Calu3 (cell line): ENCODE data around the gene SIGLECL1. TPM values are rescaled to one million over a fixed set of nuclear protein-coding genes. Genes with fewer than 3 reads are reported as not detected.
A peak's percentile ranks its signal among the peaks of the same experiment; 100 is the strongest.

Experiments used
- BruUV-seq: library from RNA; stranded (reverse); fragments of 400-500 nt; replicated peaks from 2 replicates; lab custom pipeline; 2021; lab: Mats Ljungman, UMichigan
- CTCF ChIA-PET: fragments of 300-600 bp; sonication (Branson Sonifier 250); formaldehyde crosslinking; loops from one replicate; lab custom pipeline; 2022; ENCODE audit warnings: antibody characterized with exemption; lab: Charles Lee
- DNase-seq: peaks from one replicate; pipeline ENCODE4 v3.0.0; 2022
- H3K27ac Mint-ChIP-seq: one replicate; pipeline ENCODE4 v1.8.0; 2022; ENCODE audit warnings: mixed read lengths; ENCODE audit not compliant: unreplicated experiment
- H3K27me3 Mint-ChIP-seq: one replicate; pipeline ENCODE4 v1.8.0; 2022; ENCODE audit warnings: mixed read lengths; ENCODE audit not compliant: unreplicated experiment
- H3K36me3 Mint-ChIP-seq: one replicate; pipeline ENCODE4 v1.8.0; 2022; ENCODE audit warnings: mild to moderate bottlenecking, moderate library complexity, mixed read lengths; ENCODE audit not compliant: insufficient read depth, unreplicated experiment
- H3K4me1 Mint-ChIP-seq: one replicate; pipeline ENCODE4 v1.8.0; 2022; ENCODE audit warnings: mild to moderate bottlenecking, low read depth, mixed read lengths; ENCODE audit not compliant: unreplicated experiment
- H3K4me3 Mint-ChIP-seq: one replicate; pipeline ENCODE4 v1.8.0; 2022; ENCODE audit warnings: mild to moderate bottlenecking, low read depth, moderate library complexity, mixed read lengths; ENCODE audit not compliant: unreplicated experiment
- H3K9me3 Mint-ChIP-seq: one replicate; pipeline ENCODE4 v1.8.0; 2022; ENCODE audit warnings: low read depth, mixed read lengths; ENCODE audit not compliant: unreplicated experiment
- intact Hi-C: fragments of 100-400 bp; cut with micrococcal nuclease; formaldehyde crosslinking; loops from one replicate; pipeline ENCODE4 v1.10.0; 2022; ENCODE audit not compliant: unreplicated experiment
- total RNA-seq: library from RNA; stranded (reverse); gene quantifications from 2 replicates; pipeline ENCODE4 v1.2.3, GENCODE V29; 2022
- TF ChIP-seq, protein P1 (sequence below): fragments of 200-600 bp; IDR thresholded peaks from one replicate; pipeline ENCODE4 v1.8.0; 2022; ENCODE audit warnings: antibody characterized with exemption; ENCODE audit not compliant: unreplicated experiment

Gene SIGLECL1
- total RNA-seq, 1 experiment from 2014 or later, result not detected

DNA sequence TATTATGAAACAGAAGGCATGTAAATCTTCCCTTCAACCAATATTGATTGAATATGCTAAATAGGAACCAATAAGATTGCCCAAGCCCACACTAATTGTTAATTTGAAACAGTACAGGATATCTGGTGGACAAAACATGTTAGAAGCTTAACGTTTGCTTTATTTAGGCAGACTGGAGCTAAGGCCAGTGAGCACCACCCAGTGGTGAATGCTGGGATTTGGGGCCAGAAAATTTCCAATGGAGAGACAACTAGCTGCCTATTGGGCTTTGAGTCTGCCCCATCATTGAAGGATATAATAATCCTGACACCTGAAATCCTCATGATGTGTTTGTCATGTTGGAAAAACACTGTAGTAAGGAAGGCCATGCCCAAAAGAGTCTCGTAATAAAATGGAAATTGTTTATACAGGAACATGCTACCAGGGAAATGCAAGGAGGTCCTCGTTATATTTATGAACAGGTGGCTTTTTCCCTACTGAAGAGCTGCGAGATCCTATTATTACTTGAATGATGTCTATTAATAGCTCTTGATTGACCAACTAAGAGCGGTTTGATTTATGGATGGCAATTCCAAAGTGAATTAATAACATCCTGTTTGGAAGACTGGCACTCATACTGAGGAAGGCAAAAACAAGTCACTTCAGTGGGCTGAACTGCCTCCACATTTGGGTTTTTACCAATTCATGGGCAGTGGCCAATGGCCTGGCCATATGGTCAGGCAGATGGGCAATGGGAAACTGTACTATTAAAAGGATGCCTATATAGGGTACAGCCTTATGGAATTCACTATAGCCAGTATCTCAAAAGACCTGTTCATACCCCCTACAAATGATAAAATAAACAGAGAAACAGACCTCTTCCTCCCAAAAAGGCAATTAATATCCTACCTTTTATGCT is 8.7 kb downstream of the SIGLECL1 start:
- H3K4me3 Mint-ChIP-seq, result no peak overlapping the region
- H3K4me1 Mint-ChIP-seq, result no peaks in the 10 kb centered on the region
- intact Hi-C loops, result loop anchor here (1.0 kb wide), 2 partner anchors 64 to 101 kb away; no protein-coding TSS in a partner anchor
- H3K9me3 Mint-ChIP-seq, result no peaks in the 10 kb centered on the region
- CTCF ChIA-PET, result interaction anchor here (0.5 to 1.5 kb wide), 17 partner anchors 10 to 401 kb away, joined by 3 to 21 read pairs (median 3); no protein-coding TSS in a partner anchor
- peak; percentile 75 for DNase-seq
- TF ChIP-seq, protein P1, sequence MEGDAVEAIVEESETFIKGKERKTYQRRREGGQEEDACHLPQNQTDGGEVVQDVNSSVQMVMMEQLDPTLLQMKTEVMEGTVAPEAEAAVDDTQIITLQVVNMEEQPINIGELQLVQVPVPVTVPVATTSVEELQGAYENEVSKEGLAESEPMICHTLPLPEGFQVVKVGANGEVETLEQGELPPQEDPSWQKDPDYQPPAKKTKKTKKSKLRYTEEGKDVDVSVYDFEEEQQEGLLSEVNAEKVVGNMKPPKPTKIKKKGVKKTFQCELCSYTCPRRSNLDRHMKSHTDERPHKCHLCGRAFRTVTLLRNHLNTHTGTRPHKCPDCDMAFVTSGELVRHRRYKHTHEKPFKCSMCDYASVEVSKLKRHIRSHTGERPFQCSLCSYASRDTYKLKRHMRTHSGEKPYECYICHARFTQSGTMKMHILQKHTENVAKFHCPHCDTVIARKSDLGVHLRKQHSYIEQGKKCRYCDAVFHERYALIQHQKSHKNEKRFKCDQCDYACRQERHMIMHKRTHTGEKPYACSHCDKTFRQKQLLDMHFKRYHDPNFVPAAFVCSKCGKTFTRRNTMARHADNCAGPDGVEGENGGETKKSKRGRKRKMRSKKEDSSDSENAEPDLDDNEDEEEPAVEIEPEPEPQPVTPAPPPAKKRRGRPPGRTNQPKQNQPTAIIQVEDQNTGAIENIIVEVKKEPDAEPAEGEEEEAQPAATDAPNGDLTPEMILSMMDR, result peak; percentile 75
- H3K27ac Mint-ChIP-seq, result no peak overlapping the region
- no TSS peak for BruUV-seq
- H3K36me3 Mint-ChIP-seq, result no peaks in the 10 kb centered on the region
- H3K27me3 Mint-ChIP-seq, result peaks cover 64% of the 10 kb centered on the region

DNA sequence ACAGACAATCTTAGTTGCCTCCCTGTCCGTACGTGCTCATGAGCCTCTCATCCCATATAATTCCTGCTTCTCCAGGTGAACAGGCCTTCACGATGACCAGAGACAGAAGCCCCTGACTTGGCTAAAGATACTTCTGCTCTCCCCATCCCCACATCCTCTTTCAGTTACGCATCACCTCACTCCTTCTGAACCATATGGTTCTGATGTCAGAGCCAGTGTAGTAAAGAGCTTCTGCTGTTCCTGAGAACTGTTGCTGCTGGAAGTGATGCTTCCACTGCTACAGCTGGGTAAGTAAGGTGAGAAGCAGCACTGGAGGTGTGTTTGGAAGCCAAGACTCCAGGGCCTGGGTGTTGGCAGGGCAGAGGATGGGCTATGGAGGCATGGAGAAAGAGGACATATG is 12.9 kb downstream of the SIGLECL1 start:
- Mint-ChIP-seq H3K4me1 (no peaks in the 10 kb centered on the region), H3K4me3 (no peak overlapping the region), H3K9me3 (no peaks in the 10 kb centered on the region), H3K27ac (no peak overlapping the region), H3K36me3 (no peaks in the 10 kb centered on the region), H3K27me3 (peaks cover 92% of the 10 kb centered on the region)
- no peak for DNase-seq
- TF ChIP-seq, protein P1, result no peak
- intact Hi-C loops, result no loop called here
- CTCF ChIA-PET, result no interaction called here
- no TSS peak for BruUV-seq

DNA sequence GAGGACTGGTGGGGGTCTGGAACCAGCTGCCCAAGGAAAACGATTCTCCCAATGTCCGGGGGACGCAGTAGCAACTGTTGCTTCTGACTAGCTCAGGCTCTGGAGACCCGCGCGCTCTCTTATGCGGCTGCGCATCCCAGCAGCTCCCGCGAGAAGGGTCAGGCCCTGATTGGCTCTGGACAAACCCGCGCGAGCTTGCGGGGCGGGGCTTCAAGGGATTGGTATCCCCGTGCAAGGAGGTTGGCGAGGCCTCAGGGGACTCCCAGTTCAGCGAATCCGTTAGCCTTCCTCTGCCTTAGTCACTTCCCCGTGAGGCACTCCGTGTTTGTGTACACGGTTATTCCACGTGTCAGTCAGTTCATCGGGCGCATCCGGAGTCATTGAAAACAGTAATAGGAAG is 20.2 kb downstream of the SIGLECL1 start:
- no peaks in the 10 kb centered on the region for H3K4me1 Mint-ChIP-seq
- no peaks in the 10 kb centered on the region for H3K9me3 Mint-ChIP-seq
- intact Hi-C loops, result no loop called here
- H3K27ac Mint-ChIP-seq, result no peak overlapping the region
- peaks cover 83% of the 10 kb centered on the region for H3K27me3 Mint-ChIP-seq
- no peak overlapping the region for H3K4me3 Mint-ChIP-seq
- CTCF ChIA-PET, result no interaction called here
- H3K36me3 Mint-ChIP-seq, result no peaks in the 10 kb centered on the region
- TF ChIP-seq, protein P1, result no peak
- no TSS peak for BruUV-seq
- no peak for DNase-seq

DNA sequence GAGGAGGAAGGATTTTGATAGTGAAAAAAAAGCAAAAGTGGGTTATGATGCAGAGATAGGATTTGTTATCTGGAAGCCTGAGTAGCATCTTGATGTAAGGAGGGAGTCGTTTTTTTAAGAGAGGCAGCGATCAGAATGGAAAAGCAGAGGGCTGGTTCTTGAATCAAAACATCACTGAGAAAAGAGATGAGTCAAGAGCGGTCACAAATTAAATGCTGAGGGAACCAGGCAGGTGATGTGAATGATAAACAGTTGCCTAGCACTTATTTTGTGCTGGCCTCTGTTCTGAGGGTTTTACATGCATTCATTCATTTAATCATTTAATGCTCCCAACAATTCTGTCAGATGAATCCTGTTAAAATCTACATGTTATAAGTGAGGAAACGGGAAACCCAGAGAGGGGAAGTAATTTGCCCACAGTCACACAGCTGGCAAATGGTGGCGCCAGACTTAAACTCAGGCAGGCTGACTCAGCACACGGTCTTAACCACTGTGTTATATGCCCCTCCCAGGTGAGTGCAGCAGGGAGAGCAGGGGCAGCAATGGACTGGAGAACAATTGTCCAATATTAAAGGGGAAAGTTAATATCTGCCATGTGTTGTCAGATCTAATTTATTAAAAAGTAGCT is 21.4 kb downstream of the SIGLECL1 start:
- Mint-ChIP-seq H3K27me3 (peaks cover 82% of the 10 kb centered on the region), H3K27ac (no peak overlapping the region), H3K36me3 (no peaks in the 10 kb centered on the region), H3K4me1 (no peaks in the 10 kb centered on the region), H3K9me3 (no peaks in the 10 kb centered on the region), H3K4me3 (no peak overlapping the region)
- CTCF ChIA-PET, result interaction anchor here (0.8 kb wide), 1 partner anchor 21 kb away, joined by 6 read pairs; no protein-coding TSS in a partner anchor
- DNase-seq, result no peak
- TF ChIP-seq, protein P1, result no peak
- BruUV-seq, result no TSS peak
- intact Hi-C loops, result no loop called here
